Stimulated activated CD8-positive, alpha-beta memory T cell treated with anti-CD3 and anti-CD28 coated beads, Interleukin-4, amount 100 ng/mL, for 48 hours (primary cell): Measurements from ENCODE around the gene ARHGAP18.

Experiments used
- DNase-seq: peaks from one replicate; pipeline ENCODE4 v3.0.0-alpha.2; 2020

ARHGAP18 gene

DNA sequence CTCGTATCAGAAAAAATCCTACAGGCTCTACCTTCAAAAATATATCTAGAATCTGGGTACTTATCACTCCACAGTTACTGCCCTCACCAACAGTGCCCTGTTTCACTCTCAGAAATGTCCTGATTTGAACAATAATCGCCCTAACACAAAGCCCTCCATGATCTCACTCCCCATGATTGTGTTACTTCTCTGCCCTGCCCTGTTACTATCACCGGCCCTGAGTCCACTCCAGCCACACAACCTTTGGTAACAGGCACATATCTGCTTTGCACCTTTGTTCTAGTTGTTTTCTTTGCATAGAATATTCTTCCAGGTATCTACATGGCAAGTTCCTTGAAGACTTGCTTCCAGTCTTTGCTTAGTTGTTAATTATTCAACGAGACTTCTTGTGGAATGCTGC, 142.0 kb downstream of the ARHGAP18 start:
- DNase-seq: no peak

DNA sequence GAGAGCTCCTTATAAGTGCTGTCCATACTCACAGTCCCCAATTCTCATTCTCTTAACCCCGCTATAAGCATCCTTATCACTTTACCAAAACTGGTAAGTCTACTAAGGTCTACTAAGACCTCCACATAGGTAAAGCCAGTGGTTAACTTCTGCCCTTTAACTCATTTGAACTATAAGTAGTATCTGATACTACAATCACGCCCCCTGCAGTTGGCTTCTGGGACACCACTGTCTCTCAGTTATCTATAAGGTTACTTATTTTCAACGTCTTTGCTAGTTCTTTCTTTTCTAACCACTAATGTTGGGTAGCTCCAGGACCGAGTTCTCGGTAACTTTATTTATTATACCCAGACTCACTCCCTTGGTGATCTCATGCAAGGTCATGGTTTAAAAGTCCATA, 142.6 kb downstream of the ARHGAP18 start:
- peak; percentile 68 for DNase-seq

GRCh38 chr6:129565811-129566210, 144.2 kb downstream of the ARHGAP18 start:
- DNase-seq: no peak

- DNase-seq: no peak
Observed at GRCh38 chr6:129565366-129565765, 144.6 kb downstream of the ARHGAP18 start.

DNA sequence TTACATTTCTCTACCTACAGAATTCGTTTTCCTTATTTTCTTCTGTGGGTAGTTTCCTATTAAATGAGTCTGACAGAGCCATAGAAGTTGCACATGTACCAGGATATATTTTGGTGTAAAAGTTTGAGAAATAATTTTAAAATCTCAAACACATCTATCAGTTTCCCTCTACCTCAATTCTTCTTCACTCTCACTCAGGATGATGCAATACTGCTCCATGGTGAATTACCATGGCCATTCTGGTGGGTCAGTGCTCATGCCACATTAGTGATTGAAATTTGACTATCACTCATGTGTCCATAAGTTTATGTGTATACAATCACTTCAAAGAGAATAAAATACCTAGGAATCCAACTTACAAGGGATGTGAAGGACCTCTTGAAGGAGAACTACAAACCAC, 151.7 kb downstream of the ARHGAP18 start:
- DNase-seq: no peak

GRCh38 chr6:129555206-129555832, 154.7 kb downstream of the ARHGAP18 start:
- no peak for DNase-seq

- DNase-seq: no peak
Observed at GRCh38 chr6:129552413-129552812, 157.6 kb downstream of the ARHGAP18 start.

- DNase-seq: no peak
Observed at GRCh38 chr6:129551486-129551885, 158.5 kb downstream of the ARHGAP18 start.

GRCh38 chr6:129546702-129547101, 163.3 kb downstream of the ARHGAP18 start:
- no peak for DNase-seq

DNA sequence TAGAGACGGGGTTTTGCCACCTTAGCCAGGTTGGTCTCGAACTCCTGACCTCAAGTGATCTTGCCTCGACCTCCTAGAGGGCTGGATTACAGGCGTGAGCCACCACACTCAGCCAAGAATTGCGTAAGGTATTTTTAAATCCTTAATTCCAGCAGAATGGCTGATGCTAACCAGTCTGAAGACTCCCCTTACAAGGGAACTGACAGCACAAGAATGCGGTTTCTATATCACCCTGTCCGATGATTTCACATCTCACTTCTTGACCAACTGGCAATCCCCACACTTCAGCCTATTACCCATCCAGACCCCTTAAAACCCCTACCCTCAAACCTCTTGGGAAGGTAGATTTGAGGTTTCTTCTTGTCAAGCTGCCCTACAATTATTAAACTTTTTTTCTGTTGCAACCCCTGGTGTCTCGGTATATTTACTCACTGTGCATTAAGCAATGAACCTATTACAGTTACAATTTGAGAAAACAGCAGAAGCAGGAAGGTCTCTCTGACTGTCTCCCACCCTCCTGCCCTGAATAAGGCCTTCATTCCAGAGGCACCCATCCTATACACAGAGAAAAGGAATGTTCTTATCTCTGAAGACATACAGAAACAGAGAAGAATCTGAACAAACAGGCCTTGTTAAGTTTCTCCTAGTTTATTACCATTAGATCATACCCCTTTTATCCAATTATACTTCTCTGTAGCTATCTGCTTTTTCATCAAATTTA, 164.9 kb downstream of the ARHGAP18 start:
- DNase-seq: no peak

- no peak for DNase-seq
Observed at GRCh38 chr6:129543981-129544380, 166.0 kb downstream of the ARHGAP18 start.

GRCh38 chr6:129542705-129543104, 167.3 kb downstream of the ARHGAP18 start:
- DNase-seq: no peak

- DNase-seq: no peak
Observed at GRCh38 chr6:129539032-129539431, 170.9 kb downstream of the ARHGAP18 start.

GRCh38 chr6:129536271-129536670, 173.7 kb downstream of the ARHGAP18 start:
- DNase-seq: no peak

- no peak for DNase-seq
Observed at GRCh38 chr6:129534926-129535325, 175.1 kb downstream of the ARHGAP18 start.
